Measurements from ENCODE around the gene KANSL1. TPM values are rescaled to one million over a fixed set of nuclear protein-coding genes. Genes with fewer than 3 reads are reported as not detected.
A peak's percentile ranks its signal among the peaks of the same experiment; 100 is the strongest.

The KANSL1 gene
- total and polyA plus RNA-seq, 2 experiments from 2014 or later, result 37.3 to 84.3 TPM

DNA sequence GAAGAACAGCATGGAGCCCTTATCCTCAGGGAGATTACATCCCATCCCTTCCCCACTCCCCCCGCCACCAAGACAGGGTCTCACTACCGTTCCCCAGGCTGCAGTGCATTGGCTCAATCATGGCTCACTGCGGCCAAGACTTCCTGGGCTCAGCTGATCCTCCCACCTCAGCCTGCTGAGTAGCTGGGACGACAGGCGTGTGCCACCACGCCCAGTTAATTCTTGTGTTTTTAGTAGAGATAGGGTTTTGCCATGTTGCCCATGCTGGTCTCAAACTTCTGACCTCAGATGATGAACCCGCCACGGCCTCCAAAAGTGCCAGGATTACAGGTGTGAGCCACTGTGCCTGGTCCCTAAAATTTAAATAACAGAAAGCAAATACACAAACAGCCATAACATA lies 145.4 kb downstream of the KANSL1 start:
- no peak for DNase-seq (ENCODE audit: low spot score)
- Histone ChIP-seq H4K20me1 (ENCODE audit: insufficient read depth, poor library complexity, severe bottlenecking) (peaks cover 25% of the 10 kb centered on the region), H3K4me2 (no peak overlapping the region), H3K4me3 (no peak overlapping the region), H3K36me3 (replicated peaks; ENCODE audit: insufficient read depth, low read depth) (no peaks in the 10 kb centered on the region), H3K79me2 (peaks cover 33% of the 10 kb centered on the region), H3K27me3 (no peaks in the 10 kb centered on the region), H3K9me2 (replicated peaks; ENCODE audit: insufficient read depth) (no peaks in the 10 kb centered on the region), H3K4me1 (ENCODE audit: insufficient read depth) (peaks cover 22% of the 10 kb centered on the region), H2AFZ (no peak overlapping the region), H3K9me3 (ENCODE audit: low read depth) (no peaks in the 10 kb centered on the region), H3K27ac (no peak overlapping the region)
- TF ChIP-seq EZH2phosphoT487 (IDR thresholded peaks at IDR 0.05; ENCODE audit: low read depth, severe bottlenecking, unreplicated experiment) (no peak), EZH2 (IDR thresholded peaks at IDR 0.05; ENCODE audit: borderline replicate concordance) (no peak)
- TF ChIP-seq, protein P1, sequence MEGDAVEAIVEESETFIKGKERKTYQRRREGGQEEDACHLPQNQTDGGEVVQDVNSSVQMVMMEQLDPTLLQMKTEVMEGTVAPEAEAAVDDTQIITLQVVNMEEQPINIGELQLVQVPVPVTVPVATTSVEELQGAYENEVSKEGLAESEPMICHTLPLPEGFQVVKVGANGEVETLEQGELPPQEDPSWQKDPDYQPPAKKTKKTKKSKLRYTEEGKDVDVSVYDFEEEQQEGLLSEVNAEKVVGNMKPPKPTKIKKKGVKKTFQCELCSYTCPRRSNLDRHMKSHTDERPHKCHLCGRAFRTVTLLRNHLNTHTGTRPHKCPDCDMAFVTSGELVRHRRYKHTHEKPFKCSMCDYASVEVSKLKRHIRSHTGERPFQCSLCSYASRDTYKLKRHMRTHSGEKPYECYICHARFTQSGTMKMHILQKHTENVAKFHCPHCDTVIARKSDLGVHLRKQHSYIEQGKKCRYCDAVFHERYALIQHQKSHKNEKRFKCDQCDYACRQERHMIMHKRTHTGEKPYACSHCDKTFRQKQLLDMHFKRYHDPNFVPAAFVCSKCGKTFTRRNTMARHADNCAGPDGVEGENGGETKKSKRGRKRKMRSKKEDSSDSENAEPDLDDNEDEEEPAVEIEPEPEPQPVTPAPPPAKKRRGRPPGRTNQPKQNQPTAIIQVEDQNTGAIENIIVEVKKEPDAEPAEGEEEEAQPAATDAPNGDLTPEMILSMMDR (IDR thresholded peaks at IDR 0.05; ENCODE audit: poor library complexity), result no peak
- 100% methylated on average over 8 of the region's 8 CpGs for WGBS (ENCODE audit: low lambda C conversion rate, missing lambda C conversion rate)

DNA sequence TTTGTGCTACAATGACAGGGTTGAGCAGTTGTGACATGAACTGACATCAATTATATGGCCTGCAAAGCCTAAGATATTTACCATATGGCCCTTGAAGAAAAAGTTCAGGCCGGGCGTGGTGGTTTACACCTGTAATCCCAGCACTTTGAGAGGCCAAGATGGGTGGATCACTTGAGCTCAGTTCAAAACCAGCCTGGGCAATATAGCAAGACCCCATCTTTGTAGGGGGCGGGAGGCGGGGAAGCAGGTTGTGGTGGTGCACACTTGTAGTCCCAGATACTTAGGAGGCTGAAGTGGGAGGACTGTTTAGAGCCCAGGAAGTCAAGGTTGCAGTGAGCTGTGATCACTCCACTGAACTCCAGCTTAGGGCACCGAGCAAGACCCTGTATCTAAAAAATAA lies 145.8 kb downstream of the KANSL1 start:
- no peaks in the 10 kb centered on the region for H3K9me2 ChIP-seq (replicated peaks; ENCODE audit: insufficient read depth)
- 94% methylated on average over 4 of the region's 5 CpGs for WGBS (ENCODE audit: low lambda C conversion rate, missing lambda C conversion rate)

DNA sequence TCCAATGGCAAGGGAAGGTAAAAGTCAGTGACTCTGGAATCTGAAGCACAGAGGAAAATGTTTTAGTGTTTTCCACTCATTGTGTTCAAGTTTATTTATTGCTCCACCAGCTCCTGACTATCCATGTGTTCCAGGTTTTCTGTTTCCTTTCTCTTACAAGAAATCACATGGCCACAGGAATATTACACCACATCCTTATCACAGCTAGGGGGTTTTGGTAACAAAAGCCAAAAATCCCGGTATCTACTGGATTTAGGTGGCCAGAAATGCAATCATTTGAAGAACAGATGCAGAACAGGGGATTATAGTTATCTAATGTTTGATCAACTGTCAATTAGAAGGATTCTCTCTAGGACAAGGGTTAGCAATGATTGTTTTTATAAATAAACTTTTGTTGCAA lies 146.3 kb downstream of the KANSL1 start:
- Histone ChIP-seq H4K20me1 (ENCODE audit: insufficient read depth, poor library complexity, severe bottlenecking) (peaks cover 24% of the 10 kb centered on the region), H3K27ac (no peak overlapping the region), H3K4me1 (ENCODE audit: insufficient read depth) (peaks cover 27% of the 10 kb centered on the region), H3K27me3 (no peaks in the 10 kb centered on the region), H3K9me2 (replicated peaks; ENCODE audit: insufficient read depth) (no peaks in the 10 kb centered on the region), H3K4me3 (no peak overlapping the region), H3K4me2 (no peak overlapping the region), H3K79me2 (peaks cover 26% of the 10 kb centered on the region), H3K36me3 (replicated peaks; ENCODE audit: insufficient read depth, low read depth) (no peaks in the 10 kb centered on the region), H3K9me3 (ENCODE audit: low read depth) (no peaks in the 10 kb centered on the region), H2AFZ (no peak overlapping the region)
- no peak for TF ChIP-seq EZH2 (IDR thresholded peaks at IDR 0.05; ENCODE audit: borderline replicate concordance)
- no peak for TF ChIP-seq EZH2phosphoT487 (IDR thresholded peaks at IDR 0.05; ENCODE audit: low read depth, severe bottlenecking, unreplicated experiment)
- TF ChIP-seq, protein P1 (IDR thresholded peaks at IDR 0.05; ENCODE audit: poor library complexity), result no peak
- WGBS (ENCODE audit: low lambda C conversion rate, missing lambda C conversion rate), result 44% methylated on average over 1 of the region's 1 CpG
- no peak for DNase-seq (ENCODE audit: low spot score)

More for the DNA sequence above, 145.8 kb downstream of the KANSL1 start:
- no peak overlapping the region for H3K4me3 ChIP-seq
- TF ChIP-seq, protein P1 (IDR thresholded peaks at IDR 0.05; ENCODE audit: poor library complexity), result no peak
- TF ChIP-seq EZH2phosphoT487 (IDR thresholded peaks at IDR 0.05; ENCODE audit: low read depth, severe bottlenecking, unreplicated experiment) (no peak), EZH2 (IDR thresholded peaks at IDR 0.05; ENCODE audit: borderline replicate concordance) (no peak)
- H3K9me3 ChIP-seq (ENCODE audit: low read depth), result no peaks in the 10 kb centered on the region
- H4K20me1 ChIP-seq (ENCODE audit: insufficient read depth, poor library complexity, severe bottlenecking), result peaks cover 25% of the 10 kb centered on the region
- H3K79me2 ChIP-seq, result peaks cover 31% of the 10 kb centered on the region
- no peaks in the 10 kb centered on the region for H3K36me3 ChIP-seq (replicated peaks; ENCODE audit: insufficient read depth, low read depth)
- H3K4me2 ChIP-seq, result no peak overlapping the region
- no peaks in the 10 kb centered on the region for H3K27me3 ChIP-seq
- peaks cover 27% of the 10 kb centered on the region for H3K4me1 ChIP-seq (ENCODE audit: insufficient read depth)
- DNase-seq (ENCODE audit: low spot score), result no peak
- no peak overlapping the region for H2AFZ ChIP-seq
- no peak overlapping the region for H3K27ac ChIP-seq

DNA sequence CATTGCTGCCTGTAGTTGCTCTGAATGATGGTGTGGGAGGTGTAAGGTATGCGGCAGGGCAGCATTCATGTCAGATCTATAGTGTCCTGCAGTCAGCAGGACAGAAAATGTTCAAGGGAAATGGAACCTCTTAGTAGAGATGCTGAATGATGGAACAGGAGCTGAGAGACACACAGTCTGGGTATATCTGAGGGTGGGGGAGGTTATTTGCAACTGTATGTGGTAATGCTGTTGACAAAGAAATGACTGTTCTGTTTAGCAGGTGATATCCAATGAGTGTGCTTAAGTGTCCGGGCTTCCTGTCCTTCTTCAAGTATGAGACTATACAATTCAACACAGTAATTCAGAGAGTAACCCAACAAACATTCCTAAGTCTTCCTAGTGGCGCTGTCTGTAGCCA lies 147.6 kb downstream of the KANSL1 start:
- DNase-seq (ENCODE audit: low spot score), result no peak
- TF ChIP-seq EZH2 (IDR thresholded peaks at IDR 0.05; ENCODE audit: borderline replicate concordance) (no peak), EZH2phosphoT487 (IDR thresholded peaks at IDR 0.05; ENCODE audit: low read depth, severe bottlenecking, unreplicated experiment) (no peak)
- TF ChIP-seq, protein P1 (IDR thresholded peaks at IDR 0.05; ENCODE audit: poor library complexity), result no peak
- peak overlapping the region; percentile 42 for H3K27ac ChIP-seq

More for the DNA sequence above, 147.6 kb downstream of the KANSL1 start:
- Histone ChIP-seq H4K20me1 (ENCODE audit: insufficient read depth, poor library complexity, severe bottlenecking) (peaks cover 13% of the 10 kb centered on the region), H3K4me3 (no peak overlapping the region), H2AFZ (no peak overlapping the region), H3K9me3 (ENCODE audit: low read depth) (no peaks in the 10 kb centered on the region), H3K36me3 (replicated peaks; ENCODE audit: insufficient read depth, low read depth) (no peaks in the 10 kb centered on the region), H3K27me3 (no peaks in the 10 kb centered on the region), H3K79me2 (peaks cover 28% of the 10 kb centered on the region), H3K9me2 (replicated peaks; ENCODE audit: insufficient read depth) (no peaks in the 10 kb centered on the region), H3K4me2 (no peak overlapping the region), H3K4me1 (ENCODE audit: insufficient read depth) (peaks cover 23% of the 10 kb centered on the region)
- 90% methylated on average over 3 of the region's 3 CpGs for WGBS (ENCODE audit: low lambda C conversion rate, missing lambda C conversion rate)

Measured in hepatocyte (in vitro differentiated cells).